Type B pancreatic cell (in vitro differentiated cells): Measurements from ENCODE around the gene APP. TPM values are rescaled to one million over a fixed set of nuclear protein-coding genes. Genes with fewer than 3 reads are reported as not detected.

Experiments used
- DNase-seq: peaks from one replicate; pipeline ENCODE4 v3.0.0; 2021; ENCODE audit warnings: mixed read lengths; ENCODE audit not compliant: unreplicated experiment; ENCODE audit errors: extremely low spot score
- H3K27ac Mint-ChIP-seq: 2 replicates; pipeline ENCODE4 v1.8.0; 2021; ENCODE audit warnings: mild to moderate bottlenecking, mixed read lengths
- H3K27me3 Mint-ChIP-seq: 2 replicates; pipeline ENCODE4 v1.8.0; 2021; ENCODE audit warnings: mixed read lengths
- H3K36me3 Mint-ChIP-seq: 2 replicates; pipeline ENCODE4 v1.8.0; 2021; ENCODE audit warnings: mixed read lengths
- H3K4me1 Mint-ChIP-seq: one replicate; pipeline ENCODE4 v1.8.0; 2021; ENCODE audit warnings: mixed read lengths; ENCODE audit not compliant: unreplicated experiment
- H3K4me3 Mint-ChIP-seq: 2 replicates; pipeline ENCODE4 v1.8.0; 2021; ENCODE audit warnings: mild to moderate bottlenecking, mixed read lengths
- H3K9me3 Mint-ChIP-seq: 2 replicates; pipeline ENCODE4 v1.8.0; 2021; ENCODE audit warnings: mixed read lengths
- total RNA-seq: library from RNA; stranded (reverse); gene quantifications from 2 replicates; pipeline ENCODE4 v1.2.1, GENCODE V29; 2021; ENCODE audit warnings: low replicate concordance
- TF ChIP-seq, protein P1 (sequence below): fragments of 200-600 bp; sonication (generic); conservative IDR thresholded peaks from 2 replicates; pipeline ENCODE4 v1.5.0; 2021; ENCODE audit warnings: antibody characterized with exemption, mild to moderate bottlenecking

The APP gene
- total RNA-seq, 1 donor from 2014 or later = 415 TPM

DNA sequence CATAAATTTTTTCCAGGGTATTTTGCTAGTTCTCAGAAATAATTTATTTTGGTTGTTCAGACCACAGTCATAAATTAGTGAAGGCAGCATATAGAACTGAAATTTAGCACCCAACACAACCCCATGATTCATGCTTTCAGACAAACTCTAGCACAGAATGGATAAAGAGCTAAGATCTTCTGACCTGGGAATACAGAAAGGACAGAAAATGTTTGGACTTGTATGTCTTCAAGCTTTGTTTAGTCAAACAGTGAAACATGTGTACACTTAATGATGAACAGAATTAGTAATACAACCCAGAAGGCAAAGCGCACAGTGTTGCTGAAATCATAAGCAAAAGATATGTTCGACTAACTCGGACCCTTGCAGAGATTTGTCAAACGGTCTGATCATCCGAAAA lies 205.6 kb downstream of the APP start:
- Mint-ChIP-seq H3K9me3 (peaks cover 4% of the 10 kb centered on the region), H3K4me3 (no peak overlapping the region), H3K27me3 (no peaks in the 10 kb centered on the region), H3K36me3 (peaks cover 36% of the 10 kb centered on the region), H3K27ac (no peak overlapping the region), H3K4me1 (peaks cover 51% of the 10 kb centered on the region)
- TF ChIP-seq, protein P1, sequence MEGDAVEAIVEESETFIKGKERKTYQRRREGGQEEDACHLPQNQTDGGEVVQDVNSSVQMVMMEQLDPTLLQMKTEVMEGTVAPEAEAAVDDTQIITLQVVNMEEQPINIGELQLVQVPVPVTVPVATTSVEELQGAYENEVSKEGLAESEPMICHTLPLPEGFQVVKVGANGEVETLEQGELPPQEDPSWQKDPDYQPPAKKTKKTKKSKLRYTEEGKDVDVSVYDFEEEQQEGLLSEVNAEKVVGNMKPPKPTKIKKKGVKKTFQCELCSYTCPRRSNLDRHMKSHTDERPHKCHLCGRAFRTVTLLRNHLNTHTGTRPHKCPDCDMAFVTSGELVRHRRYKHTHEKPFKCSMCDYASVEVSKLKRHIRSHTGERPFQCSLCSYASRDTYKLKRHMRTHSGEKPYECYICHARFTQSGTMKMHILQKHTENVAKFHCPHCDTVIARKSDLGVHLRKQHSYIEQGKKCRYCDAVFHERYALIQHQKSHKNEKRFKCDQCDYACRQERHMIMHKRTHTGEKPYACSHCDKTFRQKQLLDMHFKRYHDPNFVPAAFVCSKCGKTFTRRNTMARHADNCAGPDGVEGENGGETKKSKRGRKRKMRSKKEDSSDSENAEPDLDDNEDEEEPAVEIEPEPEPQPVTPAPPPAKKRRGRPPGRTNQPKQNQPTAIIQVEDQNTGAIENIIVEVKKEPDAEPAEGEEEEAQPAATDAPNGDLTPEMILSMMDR = no peak
- DNase-seq = no peak

DNA sequence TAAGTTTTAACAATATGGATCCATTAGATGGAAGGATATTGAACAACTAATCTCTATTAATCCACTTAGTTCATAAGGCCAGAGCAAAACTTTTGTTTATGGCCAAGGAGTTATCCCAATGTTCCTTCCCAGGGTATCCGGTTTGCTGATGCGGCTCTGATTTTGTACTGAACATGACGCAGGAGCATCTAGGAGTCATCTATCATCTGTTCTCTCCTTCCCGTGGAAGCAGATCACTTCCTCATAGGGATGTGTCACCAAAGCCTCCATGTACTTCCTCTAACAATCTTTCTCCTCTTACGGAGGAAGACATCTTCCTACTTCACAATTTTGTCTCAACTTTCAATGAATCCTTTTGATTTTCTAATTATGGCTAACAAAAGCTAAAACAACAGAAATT lies 206.6 kb downstream of the APP start:
- no peak overlapping the region for H3K4me3 Mint-ChIP-seq
- peaks cover 58% of the 10 kb centered on the region for H3K4me1 Mint-ChIP-seq
- peaks cover 43% of the 10 kb centered on the region for H3K36me3 Mint-ChIP-seq
- H3K27me3 Mint-ChIP-seq = no peaks in the 10 kb centered on the region
- peak overlapping the region; percentile 26 for H3K27ac Mint-ChIP-seq
- DNase-seq = no peak
- TF ChIP-seq, protein P1 = no peak
- H3K9me3 Mint-ChIP-seq = peaks cover 4% of the 10 kb centered on the region

DNA sequence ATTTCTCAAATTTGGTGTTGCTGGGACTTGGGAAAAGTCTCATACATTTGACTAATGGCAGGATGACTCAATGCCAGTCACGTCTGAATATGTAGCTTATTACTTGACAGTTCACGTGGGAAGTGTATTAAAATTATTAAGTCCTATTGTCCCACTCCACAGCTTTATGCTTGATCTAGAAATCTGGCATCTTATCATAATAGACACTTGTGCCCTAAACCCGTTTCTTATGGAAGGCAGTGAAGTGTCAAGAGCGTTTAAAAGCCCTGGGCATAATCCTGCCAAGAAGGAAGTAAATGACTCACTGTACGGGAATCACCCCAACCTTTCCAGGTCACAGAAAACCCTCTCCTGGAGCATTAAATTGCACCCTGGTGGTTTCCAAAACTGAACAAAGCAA lies 207.4 kb downstream of the APP start:
- Mint-ChIP-seq H3K36me3 (peaks cover 43% of the 10 kb centered on the region), H3K27me3 (no peaks in the 10 kb centered on the region), H3K4me1 (peaks cover 54% of the 10 kb centered on the region), H3K4me3 (no peak overlapping the region), H3K9me3 (peaks cover 4% of the 10 kb centered on the region), H3K27ac (no peak overlapping the region)
- TF ChIP-seq, protein P1 = no peak
- no peak for DNase-seq

DNA sequence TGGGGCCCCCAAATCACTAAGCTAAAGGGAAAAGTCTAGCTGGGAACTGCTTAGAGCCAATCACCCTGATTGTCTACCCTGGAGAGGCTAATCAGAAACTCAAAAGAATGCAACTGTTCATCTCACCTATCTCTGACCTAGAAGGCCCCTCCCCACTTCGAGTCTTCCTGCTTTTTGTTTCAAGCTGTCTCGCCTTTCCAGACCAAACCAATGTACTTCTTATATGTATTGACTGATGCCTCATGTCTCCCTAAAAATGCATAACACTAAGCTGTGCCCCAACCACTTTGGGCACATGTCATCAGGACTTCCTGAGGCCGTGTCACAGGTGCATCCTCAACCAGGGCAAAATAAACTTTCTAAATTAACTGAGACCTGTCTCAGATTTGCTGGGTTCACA lies 209.5 kb downstream of the APP start:
- Mint-ChIP-seq H3K4me1 (peaks cover 51% of the 10 kb centered on the region), H3K9me3 (no peaks in the 10 kb centered on the region), H3K36me3 (peaks cover 48% of the 10 kb centered on the region), H3K27me3 (no peaks in the 10 kb centered on the region), H3K27ac (no peak overlapping the region), H3K4me3 (no peak overlapping the region)
- no peak for DNase-seq
- TF ChIP-seq, protein P1 = no peak

DNA sequence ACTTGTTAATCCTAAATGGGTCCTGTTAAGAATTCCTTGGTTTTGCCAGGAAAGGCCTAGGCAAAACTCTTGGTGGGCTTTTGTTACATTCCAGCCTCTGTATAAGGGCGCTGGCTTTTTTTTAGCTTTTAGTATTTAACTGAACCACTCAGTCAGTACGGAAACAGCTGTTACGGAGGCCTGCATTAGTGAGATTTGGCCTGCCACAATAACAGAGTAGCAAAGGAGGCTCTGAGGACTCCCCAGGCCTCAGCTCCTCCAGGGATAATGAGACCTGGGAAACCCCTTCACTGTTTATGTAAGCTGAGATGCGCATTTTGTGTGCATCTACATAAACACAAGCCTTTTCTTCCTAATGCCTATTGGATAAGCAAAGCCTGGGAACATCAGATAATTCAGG lies 210.2 kb downstream of the APP start:
- peaks cover 50% of the 10 kb centered on the region for H3K36me3 Mint-ChIP-seq
- no peaks in the 10 kb centered on the region for H3K27me3 Mint-ChIP-seq
- no peak overlapping the region for H3K4me3 Mint-ChIP-seq
- H3K4me1 Mint-ChIP-seq = peaks cover 51% of the 10 kb centered on the region
- H3K27ac Mint-ChIP-seq = peak overlapping the region; percentile 6
- DNase-seq = no peak
- TF ChIP-seq, protein P1 = no peak
- no peaks in the 10 kb centered on the region for H3K9me3 Mint-ChIP-seq

DNA sequence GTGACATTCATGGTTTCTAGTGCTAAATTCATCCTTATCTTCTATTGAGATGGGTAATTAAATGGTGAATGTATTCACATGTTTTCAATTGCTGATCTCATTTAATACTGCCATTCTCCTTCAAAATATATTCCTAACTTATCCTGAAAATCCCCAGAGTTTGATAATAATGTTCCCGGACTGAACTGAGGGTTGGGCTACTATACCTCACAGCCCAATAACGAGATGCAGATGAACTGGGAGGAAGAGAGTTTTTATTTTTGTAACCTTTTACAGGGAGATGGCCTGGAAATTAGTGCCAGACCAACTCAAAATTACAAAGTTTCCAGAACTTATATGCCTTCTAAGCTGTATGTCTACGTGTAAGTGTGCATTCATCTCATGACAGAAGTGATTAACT lies 210.8 kb downstream of the APP start:
- peak overlapping the region; percentile 6 for H3K27ac Mint-ChIP-seq
- no peaks in the 10 kb centered on the region for H3K27me3 Mint-ChIP-seq
- H3K36me3 Mint-ChIP-seq = peaks cover 48% of the 10 kb centered on the region
- H3K4me3 Mint-ChIP-seq = peak overlapping the region; percentile 32
- TF ChIP-seq, protein P1 = no peak
- H3K9me3 Mint-ChIP-seq = no peaks in the 10 kb centered on the region
- peaks cover 51% of the 10 kb centered on the region for H3K4me1 Mint-ChIP-seq
- no peak for DNase-seq
